ENCODE results near the gene LATS1. TPM values are rescaled to one million over a fixed set of nuclear protein-coding genes. Genes with fewer than 3 reads are reported as not detected.

LATS1 gene
- total RNA-seq, 2 donors from 2014 or later, result 24.4 to 30.5 TPM

GRCh38 chr6:149733089-149733720 is 15.3 kb upstream of the LATS1 start:
- Histone ChIP-seq H3K27ac (no peak overlapping the region), H3K4me1 (ENCODE audit: control insufficient read depth in 1 of 2, low read depth in 2 of 2) (no peaks in the 10 kb centered on the region), H3K4me3 (no peak overlapping the region), H3K36me3 (peaks cover 43% of the 10 kb centered on the region), H3K9me3 (no peaks in the 10 kb centered on the region), H3K27me3 (replicated peaks; ENCODE audit: insufficient read depth) (no peaks in the 10 kb centered on the region)
- DNase-seq (ENCODE audit: low spot score), result no peak
- no peak for ATAC-seq (ENCODE audit: insufficient number of reproducible peaks, low FRiP score, low read depth)
- TF ChIP-seq CTCF (IDR thresholded peaks at IDR 0.05), result no peak

GRCh38 chr6:149729824-149730223 is 11.9 kb upstream of the LATS1 start:
- no peak overlapping the region for H3K27ac ChIP-seq
- no peak overlapping the region for H3K4me3 ChIP-seq
- H3K36me3 ChIP-seq, result peaks cover 31% of the 10 kb centered on the region
- no peak for TF ChIP-seq CTCF (IDR thresholded peaks at IDR 0.05)
- no peak for ATAC-seq (ENCODE audit: insufficient number of reproducible peaks, low FRiP score, low read depth)
- H3K9me3 ChIP-seq, result no peaks in the 10 kb centered on the region
- no peaks in the 10 kb centered on the region for H3K4me1 ChIP-seq (ENCODE audit: control insufficient read depth in 1 of 2, low read depth in 2 of 2)
- no peaks in the 10 kb centered on the region for H3K27me3 ChIP-seq (replicated peaks; ENCODE audit: insufficient read depth)
- DNase-seq (ENCODE audit: low spot score), result no peak

GRCh38 chr6:149728499-149729234 is 10.8 kb upstream of the LATS1 start:
- TF ChIP-seq CTCF (IDR thresholded peaks at IDR 0.05), result no peak
- H3K27ac ChIP-seq, result no peak overlapping the region
- H3K36me3 ChIP-seq, result peaks cover 30% of the 10 kb centered on the region
- H3K4me3 ChIP-seq, result no peak overlapping the region
- H3K4me1 ChIP-seq (ENCODE audit: control insufficient read depth in 1 of 2, low read depth in 2 of 2), result no peaks in the 10 kb centered on the region
- DNase-seq (ENCODE audit: low spot score) (no peak), ATAC-seq (ENCODE audit: insufficient number of reproducible peaks, low FRiP score, low read depth) (no peak)
- no peaks in the 10 kb centered on the region for H3K27me3 ChIP-seq (replicated peaks; ENCODE audit: insufficient read depth)
- no peaks in the 10 kb centered on the region for H3K9me3 ChIP-seq

- no peaks in the 10 kb centered on the region for H3K27me3 ChIP-seq (replicated peaks; ENCODE audit: insufficient read depth)
- peaks cover 26% of the 10 kb centered on the region for H3K36me3 ChIP-seq
- no peaks in the 10 kb centered on the region for H3K4me1 ChIP-seq (ENCODE audit: control insufficient read depth in 1 of 2, low read depth in 2 of 2)
- no peak for TF ChIP-seq CTCF (IDR thresholded peaks at IDR 0.05)
- no peaks in the 10 kb centered on the region for H3K9me3 ChIP-seq
- no peak for ATAC-seq (ENCODE audit: insufficient number of reproducible peaks, low FRiP score, low read depth)
- no peak overlapping the region for H3K27ac ChIP-seq
- H3K4me3 ChIP-seq, result no peak overlapping the region
- DNase-seq (ENCODE audit: low spot score), result no peak
Observed at GRCh38 chr6:149727793-149728498, 10.0 kb upstream of the LATS1 start.

- Histone ChIP-seq H3K27ac (no peak overlapping the region), H3K9me3 (no peaks in the 10 kb centered on the region), H3K27me3 (replicated peaks; ENCODE audit: insufficient read depth) (no peaks in the 10 kb centered on the region), H3K4me3 (no peak overlapping the region), H3K36me3 (peaks cover 14% of the 10 kb centered on the region), H3K4me1 (ENCODE audit: control insufficient read depth in 1 of 2, low read depth in 2 of 2) (no peaks in the 10 kb centered on the region)
- ATAC-seq (ENCODE audit: insufficient number of reproducible peaks, low FRiP score, low read depth) (no peak), DNase-seq (ENCODE audit: low spot score) (no peak)
- no peak for TF ChIP-seq CTCF (IDR thresholded peaks at IDR 0.05)
Observed at GRCh38 chr6:149725785-149726184, 7.9 kb upstream of the LATS1 start.
